CD4-positive, alpha-beta T cell treated with Interleukin-15 for 1 hour (primary cell): ENCODE measurements around the gene LRIT3.
"Not testable (repeated sequence)": the region's sequence is repeated elsewhere in the genome, so short reads cannot be mapped to it uniquely, and the experiment has no call there.

Source experiments
- DNase-seq: peaks from one replicate; pipeline ENCODE4 v3.0.0-alpha.2; 2020

LRIT3 gene

DNA sequence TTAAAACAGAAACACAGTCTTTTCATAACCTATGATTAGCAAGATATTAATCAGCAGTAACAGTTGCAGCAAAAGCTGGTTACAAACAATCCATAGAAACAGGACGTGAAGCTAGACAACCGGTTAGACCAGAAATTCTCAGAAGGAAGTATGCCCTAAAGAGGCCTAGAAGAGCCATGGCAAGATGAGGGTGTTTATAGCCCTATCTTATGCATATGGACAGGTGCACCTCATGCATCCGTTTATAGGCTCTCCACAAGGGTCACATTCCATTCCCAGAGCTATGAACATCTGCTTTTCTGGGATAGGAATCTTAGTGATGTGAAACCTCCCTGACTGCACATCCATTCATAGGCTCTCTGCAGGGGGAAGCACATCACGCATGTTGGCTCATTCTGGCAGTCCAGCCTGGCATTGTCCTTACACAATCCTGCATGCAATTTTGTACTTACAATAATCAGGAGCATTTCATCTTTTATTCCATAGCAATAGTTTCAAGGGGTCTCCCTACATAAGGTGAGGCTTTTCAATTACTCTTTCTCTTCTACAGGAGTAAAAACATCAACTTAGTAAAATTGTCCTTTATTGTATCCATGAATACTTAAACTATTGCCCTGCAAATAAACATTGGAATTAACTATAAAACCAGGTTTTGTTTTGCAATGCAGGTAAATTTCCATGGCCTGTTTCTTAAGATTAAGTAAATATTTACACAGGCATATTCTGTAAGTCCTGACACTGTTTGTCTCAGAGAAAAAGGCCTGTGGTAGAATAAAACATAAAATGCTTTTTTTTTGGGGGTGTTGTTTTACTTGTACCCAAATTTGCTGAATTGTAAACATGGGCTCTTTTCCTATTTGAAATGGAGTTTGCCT, 11.8 kb downstream of the LRIT3 start:
- not testable (repeated sequence) for DNase-seq

DNA sequence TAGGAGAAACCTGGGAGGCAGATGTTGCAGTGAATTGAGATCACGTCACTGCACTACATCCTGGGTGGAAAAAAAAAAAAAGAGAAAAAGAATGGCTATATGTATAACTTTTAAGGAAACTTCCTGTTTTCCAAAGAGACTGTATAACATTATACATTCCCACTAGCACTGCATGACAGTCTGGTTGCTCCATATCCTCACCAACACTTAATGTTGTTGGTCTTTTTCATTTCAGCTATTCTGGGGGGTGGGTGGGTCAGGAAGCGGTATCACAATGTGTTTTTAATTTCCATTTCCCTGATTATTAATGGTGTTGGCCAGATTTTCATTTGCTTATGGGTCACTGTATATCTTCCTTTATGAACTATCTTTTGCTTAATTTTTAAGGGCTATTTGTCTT, 13.4 kb downstream of the LRIT3 start:
- DNase-seq, result no peak

DNA sequence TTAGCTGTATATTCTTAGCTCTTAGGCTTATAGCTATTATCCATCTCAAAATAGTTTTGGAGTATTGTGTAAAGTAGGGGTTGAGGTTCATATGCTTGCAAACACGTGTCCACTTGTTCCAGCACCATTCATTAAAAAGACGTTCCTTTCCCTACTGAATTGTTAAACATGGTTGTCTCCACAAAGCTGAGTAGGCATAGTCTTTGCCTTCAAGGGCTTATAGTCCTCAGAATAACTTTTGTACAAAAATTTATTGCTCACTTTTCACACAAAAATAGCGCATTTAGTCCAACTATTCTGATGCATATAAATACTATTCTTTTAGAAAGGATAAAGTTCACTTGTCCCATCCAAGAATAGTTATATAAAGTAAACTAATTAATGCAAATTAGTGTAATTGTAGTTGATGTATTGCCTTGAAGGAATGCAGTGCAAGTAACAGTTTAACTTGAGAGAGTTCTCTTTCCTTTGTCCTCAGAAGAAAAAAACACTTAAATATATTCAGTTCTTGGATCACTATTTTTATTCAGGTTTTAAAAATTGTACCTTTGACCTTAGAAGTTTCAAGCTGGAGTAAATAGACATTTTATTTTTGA, 14.1 kb downstream of the LRIT3 start:
- DNase-seq, result no peak

DNA sequence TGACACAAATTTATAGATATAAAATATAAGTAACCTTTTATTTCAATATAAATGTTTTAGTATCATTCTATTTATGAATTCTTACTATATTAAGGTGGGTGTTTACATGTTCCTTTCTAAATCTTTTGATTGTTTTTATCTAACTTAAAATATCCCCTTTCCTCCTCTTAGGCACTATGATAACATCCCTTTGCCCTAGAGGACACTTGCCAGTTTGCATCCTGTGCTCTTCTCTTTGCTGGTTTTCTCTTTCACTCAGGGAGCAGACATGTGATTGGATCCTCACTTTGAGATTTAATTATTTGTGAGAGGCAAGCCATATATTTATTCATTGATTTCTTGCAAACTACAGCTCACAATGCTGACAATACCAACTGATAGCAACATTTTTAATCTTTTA, 16.2 kb downstream of the LRIT3 start:
- DNase-seq, result no peak

DNA sequence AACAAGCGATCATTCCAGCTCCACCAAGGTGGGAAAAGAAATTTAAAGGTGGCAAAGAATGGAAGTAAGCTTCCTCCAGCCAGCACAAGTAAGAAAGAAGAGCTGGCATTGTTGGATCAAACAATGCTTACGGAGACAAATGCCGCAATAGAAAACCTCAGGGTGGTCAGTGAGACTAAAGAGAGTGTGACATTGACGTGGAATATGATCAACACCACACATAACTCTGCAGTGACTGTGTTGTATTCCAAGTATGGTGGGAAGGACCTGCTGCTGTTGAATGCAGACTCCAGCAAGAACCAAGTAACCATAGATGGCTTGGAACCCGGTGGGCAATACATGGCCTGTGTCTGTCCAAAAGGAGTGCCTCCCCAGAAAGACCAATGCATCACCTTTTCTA, 22.2 kb downstream of the LRIT3 start:
- no peak for DNase-seq

DNA sequence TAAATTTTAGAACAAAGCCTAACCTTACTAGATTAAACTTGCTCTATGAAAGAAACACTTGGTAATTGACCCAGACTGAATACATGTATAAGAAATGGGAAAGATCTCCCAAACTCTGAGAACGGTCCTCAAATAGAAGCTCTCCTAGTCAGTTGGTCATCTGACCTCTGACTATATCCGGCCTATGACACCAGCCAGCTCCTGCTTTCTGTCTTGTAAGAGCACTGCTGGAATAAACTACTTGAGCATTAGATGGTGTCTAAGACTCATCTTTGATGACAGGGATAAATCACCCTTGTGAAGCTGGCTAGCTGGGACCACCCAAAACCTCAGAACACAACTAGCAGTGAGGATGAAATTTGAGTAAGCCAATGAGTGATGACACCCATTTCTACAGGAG, 24.2 kb downstream of the LRIT3 start:
- DNase-seq, result no peak

DNA sequence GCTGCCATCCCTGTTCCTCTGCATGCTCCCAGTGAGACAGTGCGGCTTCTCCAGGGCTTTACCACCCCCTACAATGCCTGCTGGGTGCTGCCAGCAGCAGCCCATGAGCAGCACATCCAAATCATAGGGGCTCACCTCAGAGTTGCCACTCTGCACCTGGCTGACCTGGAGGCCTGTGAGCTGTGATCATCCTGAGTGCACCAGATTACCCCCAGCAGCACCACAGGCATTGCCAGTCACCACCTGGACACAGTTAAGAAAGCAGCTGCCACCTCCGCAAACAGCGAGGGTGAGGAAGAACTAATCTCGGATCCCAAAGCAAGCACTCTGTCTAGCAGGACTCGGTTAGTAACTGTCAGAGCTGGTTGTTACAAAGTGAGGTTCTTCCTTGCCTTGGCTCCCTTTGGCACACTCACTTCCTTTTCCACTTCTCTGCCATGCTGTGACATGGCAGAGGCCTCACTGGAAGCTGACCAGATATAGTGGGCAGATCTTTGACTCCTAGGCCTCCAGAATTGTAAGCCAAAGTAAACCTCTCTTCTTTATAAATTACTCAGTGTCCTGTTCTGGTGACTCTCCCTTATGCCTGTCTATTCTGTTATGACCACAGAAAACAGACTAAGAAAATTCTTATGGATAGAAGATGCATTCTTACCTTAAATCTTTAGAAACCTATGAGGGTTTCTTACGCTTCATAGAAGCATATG, 25.2 kb downstream of the LRIT3 start:
- DNase-seq, result no peak

DNA sequence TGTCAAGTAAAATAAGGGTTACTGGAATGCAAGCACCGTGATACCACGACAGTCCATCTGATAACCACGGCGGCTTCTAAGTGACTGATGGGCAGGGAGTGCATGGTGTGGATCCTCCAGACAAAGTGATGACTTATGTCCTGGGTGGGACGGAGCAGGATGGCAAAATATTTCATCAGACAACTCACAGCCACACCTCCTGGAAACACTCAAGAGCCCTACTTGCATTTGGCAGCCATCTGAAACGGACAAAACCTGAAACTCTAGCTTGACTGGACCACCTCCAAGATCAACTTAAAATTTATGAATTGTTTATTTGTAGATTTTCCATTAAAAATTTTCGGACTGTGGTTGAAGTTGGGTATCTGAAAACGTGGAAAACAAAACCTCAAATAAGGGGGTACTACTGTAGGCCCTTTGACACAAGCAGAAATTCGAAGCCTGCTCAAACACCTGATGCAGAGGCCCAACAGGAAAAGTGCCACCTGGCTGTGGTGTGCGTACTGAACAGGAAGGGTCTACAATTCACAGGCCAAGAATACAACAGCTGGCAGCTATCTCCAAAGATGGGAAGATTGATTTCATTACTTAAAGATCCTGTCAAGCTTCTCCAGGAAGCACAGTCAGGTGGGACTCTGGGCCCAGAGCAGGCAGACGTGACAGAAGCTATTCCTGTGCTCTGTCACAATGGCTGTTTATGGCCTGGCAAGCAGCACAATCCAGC, 26.0 kb downstream of the LRIT3 start:
- no peak for DNase-seq

DNA sequence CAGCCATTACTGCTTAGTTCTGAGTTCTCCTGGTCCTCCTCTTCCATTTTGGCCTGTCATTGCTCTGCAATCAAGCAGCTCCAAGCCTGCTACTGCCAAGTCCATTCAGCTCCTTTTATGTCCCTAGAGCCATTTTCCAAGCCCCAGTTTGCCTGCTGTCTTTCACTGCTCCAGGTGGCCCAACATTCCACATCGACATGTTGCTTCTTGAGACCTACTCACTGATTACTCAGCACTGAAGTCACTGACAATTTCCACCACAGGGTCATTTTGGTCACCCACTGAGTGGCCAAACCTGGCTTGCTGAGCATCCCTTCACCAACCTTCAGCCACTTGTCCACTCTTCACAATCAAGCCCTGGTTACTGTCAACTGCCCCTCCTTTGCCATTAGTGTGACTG, 27.2 kb downstream of the LRIT3 start:
- DNase-seq, result no peak

DNA sequence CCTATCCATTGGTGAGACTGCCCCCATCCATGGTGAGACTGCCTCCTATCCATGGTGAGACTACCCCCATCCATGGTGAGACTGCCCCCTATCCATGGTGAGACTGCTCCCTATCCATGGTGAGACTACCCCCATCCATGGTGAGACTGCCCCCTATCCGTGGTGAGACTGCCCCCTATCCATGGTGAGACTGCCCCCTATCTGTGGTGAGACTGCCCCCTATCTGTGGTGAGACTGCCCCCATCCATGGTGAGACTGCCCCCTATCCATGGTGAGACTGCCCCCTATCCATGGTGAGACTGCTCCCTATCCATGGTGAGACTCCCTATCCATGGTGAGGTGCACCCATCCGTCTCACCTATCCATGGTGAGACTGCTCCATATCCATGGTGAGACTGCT, 27.6 kb downstream of the LRIT3 start:
- not testable (repeated sequence) for DNase-seq

DNA sequence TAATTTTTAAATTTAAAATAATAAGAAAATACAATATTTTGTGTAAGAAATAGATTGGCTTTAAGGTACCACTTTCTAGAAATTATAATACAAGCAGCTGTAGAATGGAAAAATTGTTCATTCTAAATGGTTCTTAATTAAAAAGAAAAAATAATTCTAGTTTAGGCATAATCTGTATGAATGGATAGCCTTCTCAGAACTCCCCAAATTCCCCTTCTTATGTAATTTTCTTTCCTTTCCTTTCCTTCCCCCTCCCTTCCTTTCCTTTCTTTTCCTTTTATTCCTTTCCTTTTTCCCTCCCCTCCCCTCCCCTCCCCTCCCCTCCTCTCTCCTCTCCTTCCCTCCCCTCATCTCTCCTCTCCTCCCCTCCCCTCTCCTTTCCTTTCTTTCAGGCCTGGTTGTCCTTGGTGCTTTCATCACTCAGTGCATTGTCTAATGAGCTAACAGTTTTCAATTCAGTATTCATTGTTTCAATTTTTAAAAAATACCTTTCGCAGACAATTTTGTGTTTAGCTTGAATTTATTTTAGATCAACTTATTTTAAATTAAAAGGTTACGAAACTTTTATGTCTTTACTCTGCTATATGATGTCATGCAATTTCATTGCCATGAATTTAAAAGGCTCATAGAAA, 28.8 kb downstream of the LRIT3 start:
- no peak for DNase-seq

DNA sequence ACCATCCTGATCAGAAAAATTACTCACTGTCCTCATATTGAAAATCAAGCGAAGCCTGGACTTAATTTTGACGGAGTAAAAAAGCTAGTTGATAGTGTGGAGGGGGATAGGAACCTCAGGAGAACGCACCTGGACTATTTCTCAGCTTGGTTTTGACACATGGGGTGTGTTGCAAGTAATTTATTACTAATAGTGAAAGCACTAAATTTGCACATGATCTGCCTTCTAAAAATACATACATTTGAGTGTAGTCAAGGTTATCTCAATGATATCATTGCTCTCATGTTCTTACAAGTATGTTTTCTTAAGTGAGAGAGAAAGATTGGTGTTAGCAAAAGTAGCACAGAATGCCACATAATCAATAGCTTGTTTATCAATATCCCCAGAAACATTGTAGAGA, 29.5 kb downstream of the LRIT3 start:
- DNase-seq, result no peak

DNA sequence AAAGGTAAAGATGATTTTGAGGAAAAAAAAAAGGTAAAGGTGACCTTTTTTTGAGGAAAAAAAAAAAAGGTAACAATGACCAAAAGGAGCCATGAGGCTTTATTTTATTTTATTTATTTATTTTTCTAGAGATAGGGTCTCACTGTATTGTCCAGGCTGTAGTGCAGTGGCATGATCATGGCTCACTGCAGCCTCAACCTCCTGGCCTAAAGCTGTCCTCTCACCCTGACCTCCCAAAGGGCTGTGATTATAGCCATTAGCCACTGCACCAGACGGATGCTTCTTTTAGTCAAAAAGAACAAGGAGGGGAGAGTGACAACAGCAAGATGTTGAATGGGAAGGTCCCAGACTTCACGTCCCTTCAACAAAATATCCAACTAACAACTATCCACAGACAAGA, 30.4 kb downstream of the LRIT3 start:
- DNase-seq, result no peak

DNA sequence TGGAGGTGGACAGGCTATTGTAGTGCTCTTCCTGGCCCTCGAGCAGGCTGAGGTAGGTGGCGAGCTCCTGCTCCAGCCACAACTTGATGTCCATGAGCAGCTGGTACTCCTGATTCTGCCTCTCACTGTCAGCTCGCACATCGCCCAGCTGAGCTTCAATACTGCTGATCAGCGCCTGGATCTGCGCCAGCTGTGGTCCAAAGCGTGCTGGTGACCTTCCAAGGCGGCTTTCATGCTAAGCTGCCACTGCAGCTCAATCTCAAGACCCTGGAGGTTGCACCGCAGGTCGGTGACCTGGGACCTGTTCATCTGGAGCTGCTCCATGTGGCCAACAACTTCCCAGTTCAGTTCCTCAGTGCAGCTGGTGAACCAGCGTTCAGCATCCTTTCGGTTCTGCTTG, 31.2 kb downstream of the LRIT3 start:
- DNase-seq, result no peak

DNA sequence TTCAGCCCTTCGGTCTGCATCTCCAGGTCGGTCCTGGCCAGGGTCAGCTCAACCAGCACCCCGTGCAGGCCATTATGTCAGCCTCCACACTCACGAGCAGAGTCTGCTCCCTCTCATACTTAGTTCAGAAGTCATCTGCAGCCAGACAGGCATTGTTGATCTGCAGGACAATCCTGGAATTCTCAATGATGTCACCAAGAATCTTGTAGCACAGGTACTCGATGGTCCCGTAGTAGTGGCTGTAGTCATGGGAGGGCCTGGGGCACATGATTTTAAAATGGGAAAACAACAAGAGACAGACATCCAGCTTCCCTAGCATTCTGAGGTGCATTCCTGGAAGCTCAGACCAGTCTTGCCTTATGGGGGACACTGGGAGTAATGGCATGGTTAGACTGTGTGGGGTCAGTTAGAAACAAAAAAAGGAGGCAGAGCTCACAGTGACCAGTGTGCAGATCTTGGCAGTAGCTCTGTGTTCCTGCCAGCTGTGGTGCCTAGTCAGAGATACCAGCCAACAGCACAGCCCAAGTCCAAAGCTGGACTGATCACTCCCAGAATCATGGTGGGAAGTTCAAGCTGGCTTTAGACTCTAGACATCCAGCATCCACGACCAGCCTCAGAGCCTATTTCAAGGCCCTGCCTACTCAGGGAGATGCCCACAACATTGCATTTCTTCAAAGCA, 31.9 kb downstream of the LRIT3 start:
- no peak for DNase-seq

DNA sequence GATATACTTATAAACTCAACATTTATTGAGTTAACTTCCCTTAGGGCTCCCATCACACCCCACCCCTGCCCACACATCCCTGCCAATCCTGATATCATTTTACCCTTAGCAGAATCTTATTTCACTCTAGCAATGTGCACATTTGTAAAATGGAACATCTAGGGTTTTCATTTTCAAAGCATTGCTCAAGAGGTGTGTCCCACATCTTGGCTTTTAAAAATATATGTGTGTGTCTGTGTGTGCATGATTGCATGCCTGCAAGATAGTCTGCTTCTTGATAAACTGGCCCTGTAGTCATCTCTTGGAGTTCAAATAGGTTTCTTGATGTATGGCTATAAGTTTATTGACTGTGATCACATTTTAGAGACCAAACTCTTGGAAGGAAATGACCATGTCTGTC, 38.4 kb downstream of the LRIT3 start:
- no peak for DNase-seq

DNA sequence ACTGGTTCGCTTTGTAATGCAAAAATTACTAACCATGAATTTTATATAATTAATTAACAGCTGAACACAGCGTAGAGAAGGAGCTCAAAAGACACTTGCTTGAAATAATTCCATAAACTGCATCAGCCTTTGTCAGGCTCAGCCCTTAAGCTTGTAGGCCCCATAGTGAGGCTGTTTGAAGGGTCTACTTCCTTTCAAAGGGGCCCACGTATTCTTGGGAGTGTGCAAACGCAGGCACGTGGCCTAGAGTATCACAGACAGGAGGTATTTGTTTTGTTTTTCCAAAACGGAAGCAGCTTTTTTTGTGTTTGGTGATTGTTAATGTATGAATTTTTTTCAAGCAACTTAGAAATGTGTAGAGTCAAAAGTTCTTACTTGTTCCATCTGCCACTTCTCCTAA, 39.2 kb downstream of the LRIT3 start:
- DNase-seq, result no peak

DNA sequence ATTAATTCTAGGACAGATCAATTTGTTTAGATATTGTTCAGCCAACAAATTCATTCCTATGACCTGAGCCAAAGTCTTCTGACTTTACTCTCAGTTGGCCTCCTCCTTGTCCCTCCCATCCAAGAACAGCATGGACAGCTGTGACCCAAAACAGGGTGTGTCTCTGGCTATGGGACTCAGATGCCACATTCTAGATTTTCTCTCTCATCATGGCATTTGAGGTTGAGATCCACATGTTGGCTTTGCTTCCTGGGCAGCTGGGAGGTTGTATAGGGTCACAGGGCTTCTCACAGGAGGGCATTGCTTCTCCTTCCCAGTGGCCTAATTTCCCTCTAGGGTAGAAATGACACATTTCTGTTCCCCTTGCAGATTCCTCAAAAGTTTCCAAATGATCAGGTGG, 42.2 kb downstream of the LRIT3 start:
- no peak for DNase-seq

DNA sequence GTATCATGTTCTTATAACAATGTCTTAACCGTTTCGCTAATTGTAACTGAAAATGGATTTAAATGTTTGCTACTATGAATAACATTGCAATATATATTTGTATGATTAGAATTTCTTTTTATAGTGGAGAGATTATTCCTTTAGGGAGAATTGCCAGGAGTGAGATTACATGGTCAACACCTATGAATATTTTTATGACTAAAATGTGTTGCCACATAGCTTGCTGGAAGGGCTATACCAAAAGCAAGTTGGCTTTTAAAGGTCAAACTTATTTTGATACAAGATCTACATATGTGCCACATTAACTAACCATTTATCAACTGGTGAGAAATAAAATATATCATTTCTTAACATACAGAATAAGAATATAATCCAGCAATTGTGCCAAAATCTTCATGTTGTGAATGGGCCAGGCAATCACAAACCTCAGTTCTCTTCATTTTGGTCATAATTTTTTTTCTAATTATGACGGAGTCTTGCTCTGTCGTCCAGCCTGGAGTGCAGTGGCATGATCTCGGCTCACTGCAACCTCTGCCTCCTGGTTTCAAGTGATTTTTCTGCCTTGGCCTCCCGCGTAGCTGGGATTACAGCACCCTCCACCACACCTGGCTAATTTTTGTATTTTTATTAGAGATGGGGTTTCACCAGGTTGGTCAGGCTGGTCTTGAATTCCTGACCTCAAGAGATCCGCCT, 54.8 kb downstream of the LRIT3 start:
- no peak for DNase-seq

DNA sequence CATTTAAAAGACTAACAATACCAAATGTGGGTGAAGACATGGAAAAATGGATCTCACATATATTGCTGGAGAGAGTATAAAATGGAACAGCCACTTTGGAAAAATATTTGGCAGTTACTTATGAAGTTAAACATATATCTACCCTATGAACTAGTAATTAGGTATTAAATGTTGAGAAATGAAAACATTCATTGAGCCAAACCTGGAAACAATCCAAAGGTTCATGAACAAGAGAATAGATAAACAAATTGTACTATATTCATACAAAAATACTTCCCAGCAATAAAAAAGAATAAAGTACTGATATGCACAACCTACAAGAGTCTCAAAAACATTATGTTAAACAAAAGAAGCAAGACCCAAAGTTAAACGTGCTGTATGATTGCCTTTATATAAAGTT, 60.8 kb downstream of the LRIT3 start:
- DNase-seq, result no peak

DNA sequence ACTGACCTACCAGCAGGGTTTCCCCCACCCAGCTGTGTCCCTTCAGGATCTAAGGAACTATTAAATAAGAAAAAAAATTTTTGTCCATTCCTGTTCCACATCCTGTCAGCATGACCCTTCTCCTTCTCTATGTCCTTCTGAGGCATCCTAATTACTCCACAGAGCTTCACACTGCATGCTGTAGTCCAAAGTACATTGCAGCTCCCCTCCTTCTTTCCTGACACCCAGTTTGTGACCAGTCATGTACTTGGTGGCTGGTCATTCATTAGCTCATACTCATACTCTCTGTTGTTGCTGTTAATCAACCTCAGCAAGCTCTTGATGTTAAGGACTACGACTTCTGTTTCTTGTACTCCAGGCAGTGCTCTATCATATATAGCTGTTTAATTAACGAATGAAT, 62.3 kb downstream of the LRIT3 start:
- no peak for DNase-seq
